Activated CD4-positive, CD25-positive, alpha-beta regulatory T cell treated with anti-CD3 and anti-CD28 coated beads, Interleukin-2, amount 50 U/mL, for 72 hours (primary cell): ENCODE measurements around the gene PSME3.

ENCODE experiments used
- DNase-seq: peaks from one replicate; pipeline ENCODE4 v3.0.0; 2021

PSME3 gene

GRCh38 chr17:42832934-42833766 is at the start of gene PSME3:
TSS of gene PSME3 (plus strand) at chr17:42833397. CDS start at chr17:42833632, 235 bp downstream.
- DNase-seq: peak; percentile 91

GRCh38 chr17:42783791-42784138 is 49.4 kb upstream of the PSME3 start:
- DNase-seq: no peak

GRCh38 chr17:42784409-42784808 is 48.8 kb upstream of the PSME3 start:
- DNase-seq: no peak

DNA sequence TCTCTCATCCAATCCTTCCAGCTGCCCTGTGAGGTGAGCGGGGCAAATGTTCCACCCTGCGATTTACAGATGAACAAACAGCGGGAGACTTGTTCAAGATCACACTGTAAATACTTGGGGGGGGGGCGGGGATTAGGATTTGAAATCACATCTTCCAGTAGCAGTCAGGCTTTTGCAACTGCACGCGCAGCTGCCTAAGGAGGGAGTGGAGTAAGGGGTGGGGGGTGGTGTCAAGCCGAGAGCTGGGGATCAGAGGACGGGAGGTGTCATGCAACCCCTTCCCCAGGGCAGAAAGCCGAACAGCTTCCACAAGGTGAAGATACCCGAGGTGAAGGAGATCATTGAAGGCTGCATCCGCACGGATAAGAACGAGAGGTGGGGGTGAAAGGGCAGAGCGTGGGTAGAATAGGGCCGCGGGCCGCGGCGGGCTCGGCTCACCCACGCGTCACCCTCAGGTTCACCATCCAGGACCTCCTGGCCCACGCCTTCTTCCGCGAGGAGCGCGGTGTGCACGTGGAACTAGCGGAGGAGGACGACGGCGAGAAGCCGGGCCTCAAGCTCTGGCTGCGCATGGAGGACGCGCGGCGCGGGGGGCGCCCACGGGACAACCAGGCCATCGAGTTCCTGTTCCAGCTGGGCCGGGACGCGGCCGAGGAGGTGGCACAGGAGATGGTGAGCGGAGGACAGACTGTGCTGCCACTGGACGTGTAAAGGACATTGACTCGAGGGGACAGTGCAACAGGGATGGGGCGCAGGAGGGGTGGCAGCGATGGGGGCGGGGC is 48.2 kb upstream of the PSME3 start:
- DNase-seq: no peak

GRCh38 chr17:42787266-42787665 is 45.9 kb upstream of the PSME3 start:
- DNase-seq: no peak

DNA sequence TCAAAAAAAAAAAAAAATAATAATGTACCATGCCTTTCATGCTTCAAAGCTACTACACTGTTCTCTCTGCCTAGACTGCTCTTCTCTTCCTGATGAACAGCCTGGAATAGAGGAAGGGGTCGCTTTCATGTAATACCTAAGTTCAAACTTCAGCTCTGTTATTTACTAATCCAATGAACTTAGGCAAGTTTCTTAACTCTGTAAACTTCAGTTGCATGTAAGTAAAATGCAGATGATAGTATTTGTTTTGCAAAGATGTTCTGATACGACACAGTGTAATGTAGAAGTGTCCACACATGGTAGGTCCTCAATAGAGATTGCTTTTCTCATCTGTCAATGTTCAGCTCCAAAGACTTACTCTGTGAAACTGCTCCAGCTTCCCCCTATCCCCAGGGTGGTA is 41.2 kb upstream of the PSME3 start:
- DNase-seq: no peak

GRCh38 chr17:42792545-42792944 is 40.7 kb upstream of the PSME3 start:
- DNase-seq: no peak

DNA sequence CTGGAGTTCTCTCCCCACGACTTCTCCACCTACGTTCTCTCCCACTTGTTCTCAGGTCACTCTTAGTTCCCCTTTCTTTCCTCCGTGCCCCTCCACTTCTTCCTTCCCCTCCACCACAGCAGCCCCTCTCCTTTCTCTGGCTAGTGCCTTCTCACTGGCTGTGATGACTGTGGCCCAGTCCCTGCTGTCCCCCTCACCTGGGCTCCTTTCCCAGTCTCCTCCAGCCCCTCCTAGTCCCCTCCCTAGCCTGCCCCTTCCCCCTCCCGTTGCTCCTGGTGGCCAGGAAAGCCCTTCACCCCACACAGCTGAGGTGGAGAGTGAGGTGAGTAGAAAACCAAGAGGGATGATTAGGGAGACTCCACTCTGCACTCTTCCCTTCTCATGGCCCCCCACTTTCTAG is 38.1 kb upstream of the PSME3 start:
- no peak for DNase-seq

DNA sequence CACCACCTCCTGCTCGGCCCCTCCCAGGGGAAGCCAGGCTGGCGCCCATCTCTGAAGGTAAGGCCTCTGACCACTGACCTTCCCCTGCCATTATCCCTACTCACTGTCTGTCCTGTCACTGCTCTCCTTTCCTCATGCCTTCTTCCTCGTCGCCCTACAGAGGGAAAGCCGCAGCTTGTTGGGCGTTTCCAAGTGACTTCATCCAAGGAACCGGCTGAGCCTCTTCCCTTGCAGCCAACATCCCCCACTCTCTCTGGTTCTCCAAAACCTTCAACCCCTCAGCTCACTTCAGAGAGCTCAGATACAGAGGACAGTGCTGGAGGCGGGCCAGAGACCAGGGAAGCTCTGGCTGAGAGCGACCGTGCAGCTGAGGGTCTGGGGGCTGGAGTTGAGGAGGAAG is 37.7 kb upstream of the PSME3 start:
- no peak for DNase-seq

DNA sequence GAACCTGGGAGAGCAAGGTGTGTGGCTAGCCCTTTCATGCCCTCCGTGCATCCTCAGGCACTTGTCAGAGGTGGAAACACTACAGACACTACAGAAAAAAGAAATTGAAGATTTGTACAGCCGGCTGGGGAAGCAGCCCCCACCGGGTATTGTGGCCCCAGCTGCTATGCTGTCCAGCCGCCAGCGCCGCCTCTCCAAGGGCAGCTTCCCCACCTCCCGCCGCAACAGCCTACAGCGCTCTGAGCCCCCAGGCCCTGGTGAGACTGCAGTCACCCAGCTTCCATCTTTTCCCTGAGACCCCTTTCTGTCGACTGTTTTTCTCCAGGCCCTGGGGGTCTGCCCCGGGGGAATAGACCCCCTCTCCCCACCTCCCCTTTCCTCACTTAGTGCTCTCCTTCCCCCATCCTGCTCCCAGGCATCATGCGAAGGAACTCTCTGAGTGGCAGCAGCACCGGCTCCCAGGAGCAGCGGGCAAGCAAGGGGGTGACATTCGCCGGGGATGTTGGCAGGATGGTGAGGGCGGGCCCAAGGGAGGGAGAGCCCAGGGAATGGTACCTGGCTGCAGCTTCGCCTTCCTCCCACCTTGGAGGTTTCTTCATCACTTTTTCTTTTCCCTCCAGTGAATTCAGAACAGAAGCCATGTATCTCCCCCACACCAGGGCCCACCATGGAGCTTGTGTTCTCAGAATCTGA is 37.0 kb upstream of the PSME3 start:
- DNase-seq: no peak

- no peak for DNase-seq
These were observed 35.9 kb upstream of the PSME3 start for GRCh38 chr17:42797067-42798007.

GRCh38 chr17:42798011-42798382 is 35.2 kb upstream of the PSME3 start:
- DNase-seq: no peak

- DNase-seq: peak; percentile 79
These were observed 34.5 kb upstream of the PSME3 start, which contains the start of the genes CNTD1 and COA3 for GRCh38 chr17:42798383-42799380. TSS of gene CNTD1 (plus strand) at chr17:42798861. CDS start at chr17:42799068, 207 bp downstream. TSS of gene COA3 (minus strand) at chr17:42798704. CDS start at chr17:42798681, 23 bp downstream.

DNA sequence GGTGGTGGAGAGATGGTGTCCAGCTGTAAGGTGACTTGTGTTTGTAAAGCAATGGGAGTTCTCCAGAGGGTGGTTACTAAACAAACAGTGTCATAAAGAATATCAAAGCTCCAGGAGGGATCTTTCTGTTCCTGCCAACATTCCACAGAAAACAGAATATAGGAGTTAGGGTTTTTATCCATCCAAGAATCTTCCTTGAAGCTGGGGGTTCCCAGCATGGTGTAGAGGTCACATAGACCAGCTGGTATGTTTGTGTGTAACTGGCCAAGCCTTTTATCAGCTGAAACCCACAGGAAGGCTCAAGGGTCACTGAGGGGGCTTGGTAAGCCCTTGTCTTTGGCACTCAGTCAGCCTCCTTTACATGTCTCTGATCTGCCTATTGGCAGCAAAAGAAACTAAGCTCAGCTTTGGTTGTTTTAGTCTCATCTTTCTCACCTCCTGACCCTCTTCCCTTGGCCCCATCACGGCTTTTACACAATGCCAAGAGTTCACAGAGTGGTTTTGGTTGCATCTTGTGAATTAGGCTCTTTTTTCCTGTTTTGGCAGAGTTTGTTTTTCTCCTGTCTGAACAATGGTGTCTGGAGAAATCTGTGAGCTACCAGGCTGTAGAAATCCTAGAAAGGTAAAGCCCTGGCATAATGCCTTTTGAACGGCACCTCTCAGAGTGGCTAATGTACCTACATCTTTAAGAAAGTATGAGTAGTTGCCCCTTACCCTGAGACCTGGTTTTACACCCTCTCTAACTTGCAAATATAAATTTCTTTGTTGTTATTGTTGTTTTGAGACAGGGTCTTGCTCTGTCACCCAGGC is 29.9 kb upstream of the PSME3 start:
- no peak for DNase-seq

GRCh38 chr17:42804918-42805367 is 28.3 kb upstream of the PSME3 start:
- DNase-seq: no peak

- no peak for DNase-seq
These were observed 26.9 kb upstream of the PSME3 start for GRCh38 chr17:42806249-42806648.

DNA sequence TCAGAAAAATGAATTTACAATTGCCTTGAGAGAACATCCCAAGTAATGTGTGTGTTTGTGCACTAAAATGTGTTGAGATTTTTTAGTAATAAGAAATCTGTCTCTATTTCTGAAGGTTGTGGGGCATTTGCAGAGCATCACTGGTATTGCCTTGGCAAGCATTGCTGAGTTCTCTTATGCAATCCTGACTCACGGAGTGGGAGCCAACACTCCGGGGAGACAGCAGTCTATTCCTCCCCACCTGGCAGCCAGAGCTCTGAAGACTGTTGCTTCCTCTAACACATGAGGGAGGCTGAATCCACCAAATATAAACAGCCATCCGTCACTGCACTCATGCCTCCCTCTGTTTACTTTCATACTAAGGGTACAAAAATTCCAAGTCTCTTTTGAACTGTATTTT is 23.9 kb upstream of the PSME3 start:
- DNase-seq: no peak

GRCh38 chr17:42814633-42815399 is 18.4 kb upstream of the PSME3 start:
- DNase-seq: no peak

DNA sequence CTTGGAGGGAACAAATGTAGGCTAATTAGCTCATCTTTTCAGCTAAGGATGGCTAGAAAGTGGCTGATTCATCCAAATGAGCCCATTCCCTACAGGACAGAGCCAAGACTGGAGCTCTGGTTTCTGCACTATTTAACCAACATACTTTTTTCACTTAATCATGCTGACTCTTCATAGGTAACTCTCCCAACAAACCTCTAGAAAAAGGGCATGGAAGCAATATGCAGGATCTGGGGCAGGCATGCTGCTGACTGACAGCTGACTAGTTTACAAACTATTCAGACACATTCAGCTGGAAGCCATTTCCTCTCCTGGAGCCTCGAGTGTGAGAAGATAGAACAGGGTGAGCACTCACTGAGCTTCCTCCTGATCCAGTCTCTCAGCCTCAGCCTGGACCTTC is 15.3 kb upstream of the PSME3 start:
- DNase-seq: no peak
